Stomach (tissue), 4 donors: ENCODE results near the gene CSF3.

ENCODE experiments used
- POLR2A ChIP-seq, 4 donors: fragments of 450-650 bp; IDR thresholded peaks; one replicate each; pipeline ENCODE4 v1.6.1; 2016; ENCODE audit warnings: antibody characterized with exemption in 4 of 4, control low read depth in 2 of 4, mild to moderate bottlenecking in 1 of 4, moderate library complexity in 1 of 4
- POLR2AphosphoS5 ChIP-seq, 3 donors: sonication (generic); formaldehyde crosslinking; IDR thresholded peaks; one replicate each; pipeline ENCODE4 v1.6.1; 2016; ENCODE audit warnings: antibody characterized with exemption in 3 of 3
- TF ChIP-seq, protein P1 (sequence below), 7 experiments: fragments of 450-650 bp in 4 of 7; fragments of 200-600 bp in 3 of 7; sonication (generic) in 3 of 7; IDR thresholded peaks; one replicate each; pipeline ENCODE4 v1.5.1; 2016 to 2019; ENCODE audit warnings: antibody characterized with exemption in 7 of 7, control low read depth in 2 of 7, mild to moderate bottlenecking in 1 of 7

DNA sequence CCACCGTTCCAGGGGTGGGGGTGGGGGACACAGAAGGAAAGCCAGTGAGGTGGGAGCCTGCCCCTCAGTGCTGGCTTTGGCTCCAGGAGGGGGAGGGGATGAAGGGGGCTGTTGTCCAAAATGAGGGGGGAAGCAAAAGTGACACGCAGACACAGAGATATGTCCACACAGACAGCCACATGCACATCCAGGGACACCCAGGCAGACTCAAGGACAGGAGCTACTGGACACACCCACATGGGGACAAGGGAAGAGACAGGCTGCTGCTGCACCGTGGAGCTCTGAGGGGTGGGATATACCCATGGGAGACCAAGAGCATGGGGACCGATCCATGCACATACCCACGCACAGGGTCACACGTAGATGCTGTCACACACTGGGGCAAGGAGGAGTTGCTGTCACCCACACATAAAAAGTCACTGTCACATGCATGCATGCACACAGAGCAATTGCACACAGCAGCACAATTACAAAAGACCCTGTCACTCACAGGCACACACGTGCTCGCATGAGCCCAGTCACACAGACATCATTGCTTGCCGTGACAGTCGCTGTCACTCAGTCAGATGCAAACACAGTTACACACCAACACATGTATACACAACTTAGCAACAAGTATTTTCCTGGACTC, 48.8 kb downstream of the CSF3 start:
- TF ChIP-seq POLR2A (IDR thresholded peaks at IDR 0.05) (no peak), POLR2AphosphoS5 (IDR thresholded peaks at IDR 0.05) (no peak)
- TF ChIP-seq, protein P1, sequence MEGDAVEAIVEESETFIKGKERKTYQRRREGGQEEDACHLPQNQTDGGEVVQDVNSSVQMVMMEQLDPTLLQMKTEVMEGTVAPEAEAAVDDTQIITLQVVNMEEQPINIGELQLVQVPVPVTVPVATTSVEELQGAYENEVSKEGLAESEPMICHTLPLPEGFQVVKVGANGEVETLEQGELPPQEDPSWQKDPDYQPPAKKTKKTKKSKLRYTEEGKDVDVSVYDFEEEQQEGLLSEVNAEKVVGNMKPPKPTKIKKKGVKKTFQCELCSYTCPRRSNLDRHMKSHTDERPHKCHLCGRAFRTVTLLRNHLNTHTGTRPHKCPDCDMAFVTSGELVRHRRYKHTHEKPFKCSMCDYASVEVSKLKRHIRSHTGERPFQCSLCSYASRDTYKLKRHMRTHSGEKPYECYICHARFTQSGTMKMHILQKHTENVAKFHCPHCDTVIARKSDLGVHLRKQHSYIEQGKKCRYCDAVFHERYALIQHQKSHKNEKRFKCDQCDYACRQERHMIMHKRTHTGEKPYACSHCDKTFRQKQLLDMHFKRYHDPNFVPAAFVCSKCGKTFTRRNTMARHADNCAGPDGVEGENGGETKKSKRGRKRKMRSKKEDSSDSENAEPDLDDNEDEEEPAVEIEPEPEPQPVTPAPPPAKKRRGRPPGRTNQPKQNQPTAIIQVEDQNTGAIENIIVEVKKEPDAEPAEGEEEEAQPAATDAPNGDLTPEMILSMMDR (IDR thresholded peaks at IDR 0.05) = no peak
